ENCODE data around the gene VNN1.
"Not testable (repeated sequence)": the region's sequence is repeated elsewhere in the genome, so short reads cannot be mapped to it uniquely, and the experiment has no call there.

VNN1 gene

GRCh38 chr6:132725947-132726607 lies 12.2 kb upstream of the VNN1 start:
- in situ Hi-C loops (cut with MboI; ENCODE audit: low sequenced_read_pairs), result no loop called here

GRCh38 chr6:132725471-132725870 lies 11.6 kb upstream of the VNN1 start:
- in situ Hi-C loops (cut with MboI; ENCODE audit: low sequenced_read_pairs), result no loop called here

GRCh38 chr6:132719736-132720448 lies 6.0 kb upstream of the VNN1 start:
- in situ Hi-C loops (cut with MboI; ENCODE audit: low sequenced_read_pairs), result no loop called here

- in situ Hi-C loops (cut with MboI; ENCODE audit: low sequenced_read_pairs), result no loop called here
Observed at GRCh38 chr6:132715881-132716637, 2.2 kb upstream of the VNN1 start.

DNA sequence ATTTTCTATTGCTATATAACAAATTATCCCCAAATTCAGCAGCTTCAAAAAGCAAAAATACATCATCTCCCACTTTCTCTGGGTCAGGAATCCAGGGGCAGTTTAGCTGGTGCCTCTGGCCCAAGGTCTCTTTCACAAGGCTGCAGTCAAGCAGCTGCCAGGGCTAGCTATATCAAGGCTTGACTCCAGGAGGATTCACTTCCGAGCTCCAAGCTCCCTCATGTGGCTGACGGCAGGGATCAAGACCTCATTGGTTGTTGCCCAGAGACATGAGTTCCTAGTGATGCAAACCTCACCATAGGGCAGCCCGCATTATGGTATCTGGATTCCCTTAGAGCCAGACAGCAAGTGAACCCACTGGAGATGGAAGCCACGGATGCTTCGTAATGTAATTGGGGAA lies 1.3 kb upstream of the VNN1 start:
- in situ Hi-C loops (cut with MboI; ENCODE audit: low sequenced_read_pairs), result no loop called here

DNA sequence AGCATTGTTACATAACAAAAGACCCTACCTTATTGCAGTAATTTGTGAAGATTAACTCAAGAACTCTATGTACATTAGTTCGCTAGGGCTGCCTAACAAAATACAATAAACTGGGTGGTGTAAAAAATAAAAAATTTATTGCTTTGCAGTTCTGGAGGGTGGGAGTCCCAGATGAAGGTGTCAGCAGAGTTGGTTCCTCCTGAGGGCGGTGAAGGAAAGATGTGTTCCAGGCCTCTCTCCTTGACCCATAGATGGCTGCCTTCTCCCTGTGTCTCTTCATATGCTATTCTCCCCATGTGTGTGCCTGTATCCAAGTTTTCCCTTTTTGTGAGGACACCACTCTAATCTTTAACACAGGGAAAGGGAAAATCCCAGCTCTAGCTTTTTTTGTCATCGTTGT lies 305 bp upstream of the VNN1 start:
- in situ Hi-C loops (cut with MboI; ENCODE audit: low sequenced_read_pairs), result no loop called here

DNA sequence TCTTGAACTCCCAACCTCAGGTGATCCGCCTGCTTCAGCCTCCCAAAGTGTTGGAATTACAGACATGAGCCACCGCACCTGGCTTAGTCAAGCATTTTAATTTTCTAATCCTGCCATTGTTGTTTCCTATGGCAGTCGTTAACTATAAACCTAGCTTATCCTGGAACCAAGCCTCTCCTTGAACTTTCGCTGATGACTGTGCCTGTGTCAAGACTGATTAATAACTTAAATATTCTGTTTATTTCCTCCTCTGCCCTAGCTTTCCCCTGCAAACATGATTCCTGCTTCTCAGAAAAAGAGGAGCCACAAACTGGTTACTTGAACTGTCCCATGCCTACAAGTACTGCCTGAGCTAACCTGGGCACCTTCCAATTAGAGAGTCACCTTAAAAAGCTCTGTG lies 1.5 kb downstream of the VNN1 start:
- in situ Hi-C loops (cut with MboI; ENCODE audit: low sequenced_read_pairs), result no loop called here

DNA sequence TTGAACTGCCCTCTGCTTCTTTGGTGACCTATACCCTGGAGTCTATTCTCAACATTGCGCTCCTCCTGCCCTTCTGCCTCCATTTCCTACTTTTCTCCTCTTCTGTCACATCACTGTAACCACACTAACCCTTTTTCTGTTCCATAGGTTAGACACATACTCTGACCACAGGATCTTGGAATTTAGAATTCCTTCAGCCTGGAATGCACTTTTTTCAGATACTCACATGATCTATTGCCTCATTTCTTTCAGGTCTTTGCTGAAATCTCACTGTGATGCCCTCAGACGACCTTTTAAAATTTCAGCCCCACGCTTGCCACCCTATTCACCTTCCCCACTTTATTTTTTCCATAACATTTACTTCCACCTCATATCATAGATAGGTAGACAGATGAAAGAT lies 5.1 kb downstream of the VNN1 start:
- in situ Hi-C loops (cut with MboI; ENCODE audit: low sequenced_read_pairs), result no loop called here

DNA sequence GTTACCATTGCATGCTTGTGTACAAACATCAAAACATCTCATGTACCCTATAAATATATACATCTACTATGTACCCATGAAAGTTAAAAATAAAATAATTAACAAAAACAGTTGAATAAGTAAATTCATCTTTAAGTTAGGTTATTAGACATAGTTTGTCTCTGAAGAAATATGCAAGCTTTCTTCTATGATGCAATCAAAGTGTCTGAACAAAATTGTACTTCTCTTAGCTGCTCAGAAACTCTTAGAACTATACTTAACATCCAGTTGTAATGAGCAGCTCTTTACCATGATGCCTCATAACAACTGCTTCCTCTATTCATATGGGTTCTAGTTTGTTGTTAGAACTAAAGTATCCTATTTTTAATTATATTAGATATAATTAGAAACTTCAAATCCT lies 5.9 kb downstream of the VNN1 start:
- in situ Hi-C loops (cut with MboI; ENCODE audit: low sequenced_read_pairs), result no loop called here

- in situ Hi-C loops (cut with MboI; ENCODE audit: low sequenced_read_pairs), result not testable (repeated sequence)
Observed at GRCh38 chr6:132706756-132707155, 7.1 kb downstream of the VNN1 start.

DNA sequence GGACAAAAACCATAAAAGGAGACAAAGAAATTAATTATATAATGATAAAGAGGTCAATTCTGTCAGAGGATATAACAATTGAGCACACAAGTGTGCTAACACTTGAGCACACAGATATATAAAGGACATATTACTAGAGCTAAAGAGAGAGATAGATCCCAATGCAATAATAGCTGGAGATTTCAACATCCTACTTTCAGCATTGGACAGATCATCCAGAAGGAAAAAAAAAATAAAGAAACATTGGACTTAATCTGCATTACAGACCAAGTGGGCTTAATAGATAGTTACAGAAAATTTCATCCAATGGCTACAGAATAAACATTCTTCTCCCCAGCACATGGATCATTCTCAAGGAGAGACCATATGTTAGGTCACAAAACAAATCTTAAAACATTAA lies 9.9 kb downstream of the VNN1 start:
- in situ Hi-C loops (cut with MboI; ENCODE audit: low sequenced_read_pairs), result no loop called here

GRCh38 chr6:132698608-132699007 lies 15.2 kb downstream of the VNN1 start:
- in situ Hi-C loops (cut with MboI; ENCODE audit: low sequenced_read_pairs), result no loop called here

DNA sequence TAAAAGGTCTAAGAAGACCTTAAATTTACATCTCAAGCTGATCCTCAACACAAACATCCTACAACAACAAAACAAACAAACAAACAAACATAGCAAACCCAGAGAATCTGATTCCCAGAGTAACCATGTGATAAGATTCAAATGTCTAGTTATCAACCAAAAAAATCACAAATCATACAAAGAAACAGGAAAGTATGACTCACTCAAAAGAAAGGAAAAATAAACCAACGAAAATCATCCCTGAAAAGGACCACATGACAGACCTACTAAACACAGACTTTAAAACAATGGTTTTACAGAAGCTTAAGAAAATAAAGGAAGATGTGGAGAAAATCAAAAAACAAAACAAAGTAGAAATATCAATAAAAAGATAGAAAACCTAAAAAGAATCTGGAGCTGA lies 18.1 kb downstream of the VNN1 start:
- in situ Hi-C loops (cut with MboI; ENCODE audit: low sequenced_read_pairs), result no loop called here

DNA sequence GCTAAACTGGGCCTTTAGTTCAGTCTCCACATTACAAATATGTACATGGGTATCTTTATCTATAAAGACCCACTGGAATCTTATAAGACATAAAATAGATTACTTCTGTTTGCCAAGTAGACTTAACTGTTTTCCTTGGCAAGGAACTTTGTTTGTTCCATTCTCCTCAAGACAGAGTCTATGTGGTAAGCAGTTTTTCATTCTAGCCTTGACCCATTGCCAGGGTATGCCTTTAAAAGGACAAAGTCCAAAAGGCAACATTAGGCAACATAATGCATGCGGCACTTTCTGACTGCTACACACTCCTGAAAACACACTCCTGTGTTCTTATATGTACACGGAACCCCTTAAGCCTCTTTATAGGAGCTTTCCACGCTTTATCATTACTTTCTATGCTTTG lies 20.4 kb downstream of the VNN1 start:
- in situ Hi-C loops (cut with MboI; ENCODE audit: low sequenced_read_pairs), result no loop called here

GRCh38 chr6:132690678-132691077 lies 23.2 kb downstream of the VNN1 start:
- in situ Hi-C loops (cut with MboI; ENCODE audit: low sequenced_read_pairs), result no loop called here

DNA sequence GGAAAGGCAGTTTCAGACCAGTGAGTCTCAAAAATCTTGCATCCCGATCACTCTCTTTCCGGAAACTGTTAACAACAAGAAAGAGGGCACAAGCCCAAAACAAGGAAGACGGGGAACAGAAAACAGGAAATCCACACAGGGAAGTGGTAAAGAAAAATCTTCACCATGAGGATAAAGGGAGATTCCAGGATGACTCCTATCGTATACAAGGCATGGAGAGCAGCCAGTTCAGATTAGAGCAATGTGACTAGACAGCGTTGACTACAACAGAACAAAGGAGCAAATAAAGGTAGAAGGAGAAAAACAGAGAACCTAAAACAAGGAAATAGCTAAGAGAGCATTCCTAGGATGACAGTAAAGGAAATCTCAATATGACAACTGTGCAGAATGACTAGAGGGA lies 26.5 kb downstream of the VNN1 start:
- in situ Hi-C loops (cut with MboI; ENCODE audit: low sequenced_read_pairs), result no loop called here

DNA sequence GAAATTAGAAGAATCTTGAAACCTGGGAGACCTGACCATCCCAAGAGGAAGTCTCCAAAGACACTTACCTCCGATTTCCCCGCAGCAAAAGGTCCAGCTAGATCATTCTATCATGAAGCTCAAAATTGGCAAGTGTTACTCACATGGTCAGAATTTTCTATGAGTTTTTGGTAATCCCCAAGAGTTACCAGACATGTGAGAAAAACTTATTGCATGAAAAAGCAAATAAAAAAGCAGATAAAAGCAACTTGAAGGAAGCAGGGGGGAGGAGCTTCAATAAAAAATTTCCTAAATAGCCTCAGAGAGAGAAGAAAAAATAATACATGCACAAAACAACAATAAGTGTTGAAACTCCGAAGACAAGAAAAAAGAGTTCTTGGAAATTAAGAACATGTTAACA lies 27.3 kb downstream of the VNN1 start:
- in situ Hi-C loops (cut with MboI; ENCODE audit: low sequenced_read_pairs), result no loop called here

GRCh38 chr6:132685009-132685408 lies 28.8 kb downstream of the VNN1 start:
- in situ Hi-C loops (cut with MboI; ENCODE audit: low sequenced_read_pairs), result no loop called here

- in situ Hi-C loops (cut with MboI; ENCODE audit: low sequenced_read_pairs), result no loop called here
Observed at GRCh38 chr6:132684272-132684671, 29.6 kb downstream of the VNN1 start.

- in situ Hi-C loops (cut with MboI; ENCODE audit: low sequenced_read_pairs), result no loop called here
Observed at GRCh38 chr6:132683543-132683942, 30.3 kb downstream of the VNN1 start.

DNA sequence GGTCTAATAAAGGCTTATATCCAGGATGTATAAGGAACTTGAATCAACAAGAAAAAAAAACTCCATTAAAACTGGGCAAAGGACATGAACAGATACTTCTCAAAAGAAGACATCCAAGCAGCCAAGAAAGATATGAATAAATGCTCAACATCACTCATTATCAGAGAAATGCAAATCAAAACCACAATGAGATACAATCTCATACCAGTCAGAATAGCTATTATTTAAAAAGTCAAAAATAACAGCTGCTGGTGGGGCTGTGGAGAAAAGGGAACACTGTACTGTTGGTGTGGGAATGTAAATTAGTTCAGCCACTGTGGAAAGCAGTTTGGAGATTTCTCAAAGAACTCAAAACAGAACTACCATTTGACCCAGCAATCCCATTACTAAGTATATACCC lies 34.8 kb downstream of the VNN1 start:
- in situ Hi-C loops (cut with MboI; ENCODE audit: low sequenced_read_pairs), result not testable (repeated sequence)

DNA sequence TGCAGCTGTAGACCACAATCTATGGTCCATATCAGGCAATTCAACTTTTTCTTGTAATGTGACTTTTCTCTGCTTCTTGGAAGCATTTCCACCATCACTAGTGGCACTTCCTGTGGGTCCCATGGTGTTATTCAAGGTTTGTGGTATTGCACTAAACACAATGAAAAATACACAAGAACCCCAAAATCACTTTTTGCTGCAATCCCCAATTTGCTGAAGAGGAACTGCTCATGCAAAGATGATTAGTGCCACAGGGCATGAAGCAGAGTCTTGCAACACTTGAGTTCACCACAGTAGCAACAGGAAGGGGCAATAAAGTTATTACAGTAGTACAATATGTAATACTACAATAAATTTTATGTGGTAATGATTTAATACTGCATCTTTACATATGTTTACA lies 38.1 kb downstream of the VNN1 start:
- in situ Hi-C loops (cut with MboI; ENCODE audit: low sequenced_read_pairs), result no loop called here

All from hTERT RPE-1 (cell line).